ENCODE results near the gene CNOT10.
"Not testable (repeated sequence)": the region's sequence is repeated elsewhere in the genome, so short reads cannot be mapped to it uniquely, and the experiment has no call there.

CNOT10 gene

DNA sequence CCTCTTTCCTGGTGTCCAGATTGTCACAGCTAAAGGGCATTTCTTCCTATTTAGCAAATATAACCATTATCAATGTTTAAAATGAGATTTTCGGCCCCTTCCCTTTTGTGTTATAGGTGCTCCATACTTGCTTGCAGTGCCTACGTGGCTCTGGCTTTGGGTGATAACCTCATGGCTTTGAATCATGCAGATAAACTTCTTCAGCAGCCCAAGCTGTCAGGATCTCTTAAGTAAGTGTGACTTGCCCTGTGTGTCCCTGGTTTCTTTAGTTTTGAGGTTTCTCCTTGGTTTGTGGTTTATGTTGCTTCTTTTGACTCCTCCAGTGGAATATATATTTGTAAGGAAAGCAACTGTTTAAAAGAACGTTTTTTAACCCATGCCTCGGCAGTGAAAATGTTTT lies 74.4 kb downstream of the CNOT10 start:
- no peak for DNase-seq

GRCh38 chr3:32764481-32764880 lies 79.5 kb downstream of the CNOT10 start:
- DNase-seq = no peak

DNA sequence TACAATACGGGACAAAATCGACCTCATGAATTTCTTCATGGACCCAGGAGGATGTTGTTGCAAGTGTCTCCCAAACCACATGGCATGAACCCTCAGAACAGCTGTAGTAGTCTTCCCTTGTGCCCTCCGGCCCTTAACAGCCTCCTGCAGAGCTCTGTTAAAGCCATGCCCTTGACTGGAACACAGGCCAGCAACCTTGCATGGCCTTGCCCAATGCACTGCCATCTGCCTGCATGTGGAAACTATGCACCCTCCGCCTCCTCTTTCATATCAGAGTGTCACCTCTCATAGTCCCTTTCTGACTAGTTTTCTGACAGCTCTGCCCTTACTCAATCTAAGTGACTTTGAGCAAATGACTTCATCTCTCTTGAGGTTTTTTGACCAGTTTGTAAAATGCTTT lies 93.4 kb downstream of the CNOT10 start:
- DNase-seq = no peak

DNA sequence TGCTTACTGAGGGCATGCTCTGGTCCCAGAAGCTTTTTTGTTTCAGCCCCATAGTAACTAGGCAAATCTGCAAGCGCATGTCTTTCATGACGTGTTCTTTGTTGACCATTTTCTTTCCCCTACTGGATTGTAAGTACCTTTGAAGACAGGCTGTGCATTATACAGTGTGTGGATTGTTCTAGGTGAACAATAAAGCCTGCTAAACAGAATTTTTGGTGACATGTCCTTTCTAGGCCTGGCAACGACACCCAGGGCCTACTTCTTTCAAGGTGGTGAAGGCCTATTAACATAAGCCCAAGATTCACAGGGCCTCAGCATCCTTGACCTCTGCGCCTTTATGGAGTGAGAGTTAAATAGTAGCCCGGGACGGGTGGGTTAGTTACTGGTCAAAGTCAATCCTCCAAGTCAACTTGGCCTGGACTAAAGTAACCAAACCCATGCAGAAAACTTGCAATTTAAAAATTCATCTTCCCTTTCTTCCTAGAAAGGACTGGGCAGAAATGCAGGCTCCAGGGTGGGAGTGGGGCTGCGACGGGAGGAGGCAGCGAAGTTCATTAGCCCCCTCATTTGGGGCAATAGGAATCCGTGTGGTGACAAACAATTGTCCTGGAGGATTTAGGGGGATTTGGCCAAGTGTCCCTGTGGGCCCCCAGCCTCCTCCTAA lies 95.2 kb downstream of the CNOT10 start:
- DNase-seq = no peak

DNA sequence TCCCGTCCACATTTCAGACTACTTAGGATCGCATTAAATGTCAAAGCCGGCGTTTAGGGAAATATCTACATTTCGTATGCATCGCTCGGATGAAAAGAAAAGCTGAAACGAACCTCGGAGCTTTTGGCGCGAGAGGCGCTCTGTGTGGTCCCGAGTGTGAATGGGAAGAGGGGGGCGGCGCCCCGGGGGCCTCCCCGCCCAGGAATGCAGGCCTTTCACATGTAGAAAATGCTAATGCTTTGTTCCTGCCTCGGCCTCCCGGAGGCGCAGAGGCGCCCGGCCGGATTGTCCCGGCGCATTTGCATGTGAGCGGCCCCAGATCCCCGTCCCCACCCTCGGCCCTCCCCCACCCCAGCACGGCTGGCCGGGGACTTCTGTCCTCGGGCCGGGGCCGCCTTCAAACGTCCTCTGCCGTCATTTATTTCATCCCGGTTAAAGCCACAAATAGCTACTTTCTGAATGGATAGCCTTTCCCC lies 95.8 kb downstream of the CNOT10 start:
- DNase-seq = no peak

- peak; percentile 49 for DNase-seq
Observed at GRCh38 chr3:32781211-32781968, 96.4 kb downstream of the CNOT10 start.

- not testable (repeated sequence) for DNase-seq
Observed at GRCh38 chr3:32781969-32782270, 96.9 kb downstream of the CNOT10 start.

GRCh38 chr3:32782407-32782806 lies 97.4 kb downstream of the CNOT10 start:
- no peak for DNase-seq

GRCh38 chr3:32791833-32792232 lies 106.8 kb downstream of the CNOT10 start:
- no peak for DNase-seq

GRCh38 chr3:32794487-32795308 lies 109.7 kb downstream of the CNOT10 start:
- no peak for DNase-seq

DNA sequence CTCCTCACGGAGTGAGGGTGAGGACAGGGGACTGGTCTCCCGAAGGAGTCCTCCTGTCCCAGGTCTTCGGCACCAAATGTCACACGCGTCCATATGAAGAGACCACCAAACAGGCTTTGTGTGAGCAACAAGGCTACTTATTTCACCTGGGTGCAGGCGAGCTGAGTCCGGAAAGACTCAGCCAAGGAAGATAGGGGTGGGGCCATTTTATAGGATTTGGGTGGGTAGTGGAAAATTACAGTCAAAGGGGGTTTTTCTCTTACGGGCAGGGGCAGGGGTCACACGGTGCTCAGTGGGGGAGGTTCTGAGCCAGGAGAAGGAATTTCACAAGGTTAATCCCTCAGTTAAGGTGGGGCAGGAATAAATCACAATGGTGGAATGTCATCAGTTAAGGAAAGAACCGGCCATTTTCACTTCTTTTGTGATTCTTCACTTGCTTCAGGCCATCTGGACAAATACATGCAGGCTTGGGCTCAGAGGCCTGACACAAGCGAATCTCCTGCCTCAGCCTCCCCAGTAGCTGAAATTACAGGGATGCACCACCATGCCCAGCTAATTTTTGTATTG lies 111.5 kb downstream of the CNOT10 start:
- DNase-seq = not testable (repeated sequence)

GRCh38 chr3:32797776-32798175 lies 112.8 kb downstream of the CNOT10 start:
- DNase-seq = no peak

DNA sequence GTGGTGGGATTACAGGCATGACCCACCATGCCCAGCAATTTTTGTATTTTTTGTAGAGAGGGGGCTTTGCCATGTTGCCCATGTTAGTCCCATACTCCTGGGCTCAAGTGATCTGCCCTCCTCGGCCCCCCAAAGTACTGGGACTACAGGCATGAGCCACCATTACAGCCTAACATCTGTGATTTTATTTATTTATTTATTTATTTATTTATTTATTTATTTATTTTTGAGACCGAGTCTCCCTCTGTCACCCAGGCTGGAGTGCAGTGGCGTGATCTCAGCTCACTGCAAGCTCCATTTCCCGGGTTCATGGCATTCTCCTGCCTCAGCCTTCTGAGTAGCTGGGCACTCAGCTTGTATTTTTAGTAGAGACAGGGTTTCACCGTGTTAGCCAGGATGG lies 116.5 kb downstream of the CNOT10 start:
- DNase-seq = not testable (repeated sequence)

GRCh38 chr3:32813180-32813579 lies 128.2 kb downstream of the CNOT10 start:
- DNase-seq = no peak

DNA sequence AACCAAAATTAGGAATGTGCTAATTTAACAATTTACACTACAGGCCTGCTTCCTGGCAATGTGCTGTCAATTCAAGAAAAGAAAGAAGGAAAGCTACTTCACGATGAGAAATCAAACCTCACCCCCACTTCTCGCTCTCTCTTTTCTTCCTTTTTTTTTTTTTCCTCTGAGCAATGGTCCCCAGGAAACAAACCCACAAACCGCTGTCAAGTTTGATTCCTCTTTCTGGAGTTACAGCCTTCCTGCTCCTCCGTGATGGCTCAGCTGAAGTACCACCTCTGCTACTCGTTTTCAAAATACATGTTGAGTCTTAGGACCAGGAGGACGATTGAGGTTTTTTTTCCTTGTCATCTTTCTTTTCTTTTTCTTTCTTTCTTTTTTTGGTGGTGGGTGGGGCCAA lies 129.4 kb downstream of the CNOT10 start:
- peak; percentile 5 for DNase-seq

DNA sequence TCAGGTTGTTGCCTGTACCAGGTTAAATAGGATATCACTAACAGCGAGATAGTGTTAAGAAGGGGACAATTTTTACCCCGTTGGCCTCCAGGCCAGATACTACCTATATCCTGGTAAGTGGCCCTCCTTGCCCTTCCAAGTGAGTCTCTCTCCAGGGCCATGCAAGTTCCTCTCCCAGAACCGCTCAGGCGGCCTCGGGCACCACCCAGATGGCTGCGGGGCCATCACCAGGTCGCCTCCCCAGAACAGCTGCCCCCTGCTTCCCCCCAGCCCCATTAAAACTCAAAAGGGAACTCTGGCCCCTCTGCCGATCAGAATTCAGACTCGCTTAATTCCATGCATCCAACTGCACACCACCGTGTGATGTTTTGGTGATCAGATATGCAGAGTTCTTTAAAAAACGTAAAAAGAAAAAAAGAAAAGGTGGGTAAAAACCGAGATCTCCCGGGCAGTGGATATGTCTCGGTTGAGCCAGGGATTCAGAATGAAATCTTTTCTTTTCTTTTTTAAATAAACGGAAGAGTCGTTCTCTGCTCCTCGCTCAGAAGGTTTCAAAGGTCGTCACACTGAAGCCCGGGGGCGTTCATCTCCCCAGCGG lies 131.0 kb downstream of the CNOT10 start:
- DNase-seq = no peak

GRCh38 chr3:32816439-32817256 lies 131.7 kb downstream of the CNOT10 start:
- DNase-seq = no peak

DNA sequence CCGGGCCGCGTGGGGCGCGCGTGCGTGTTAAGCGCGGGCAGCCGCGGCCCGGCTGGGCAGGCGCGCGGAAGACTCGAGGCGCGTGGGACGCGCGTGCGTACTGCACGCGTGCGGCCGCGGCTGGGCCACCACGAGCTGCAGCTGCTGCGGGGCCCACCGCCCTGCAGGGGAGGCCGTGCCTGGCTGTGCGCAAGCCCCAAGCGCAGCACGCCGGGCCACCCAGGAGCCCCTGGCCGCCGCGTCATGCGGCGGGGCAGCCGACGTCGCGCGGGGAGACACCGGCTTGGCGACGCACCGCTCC lies 132.2 kb downstream of the CNOT10 start:
- DNase-seq = no peak

DNA sequence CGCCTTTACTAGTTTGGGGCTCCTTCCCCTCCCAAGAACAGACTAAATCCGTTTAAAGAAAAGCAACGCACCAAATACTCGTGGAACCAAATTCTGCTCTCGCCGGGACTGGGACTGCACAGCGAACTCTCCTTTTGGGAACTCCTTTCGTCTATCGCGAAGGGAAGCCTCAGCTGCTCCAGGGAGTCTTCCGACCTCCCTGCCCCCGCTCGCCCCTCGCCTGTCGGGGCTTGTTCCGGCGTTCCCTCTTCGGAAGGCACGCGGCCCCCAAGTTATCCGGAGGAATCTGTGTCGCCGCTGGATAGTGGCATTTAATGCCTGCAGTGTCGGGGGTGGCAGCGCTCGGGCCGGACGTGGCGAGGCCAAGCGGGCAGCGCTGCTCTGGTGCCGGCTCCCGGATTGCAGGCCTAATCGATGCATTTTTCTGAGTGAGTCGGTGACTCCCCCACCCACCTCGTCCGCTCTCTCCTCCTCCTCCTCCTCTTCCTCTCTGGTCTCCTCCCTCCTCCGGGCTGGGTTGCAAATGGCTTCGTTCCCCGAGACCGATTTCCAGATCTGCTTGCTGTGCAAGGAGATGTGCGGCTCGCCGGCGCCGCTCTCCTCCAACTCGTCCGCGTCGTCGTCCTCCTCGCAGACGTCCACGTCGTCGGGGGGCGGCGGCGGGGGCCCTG lies 132.7 kb downstream of the CNOT10 start, which contains the start of gene TRIM71:
TSS of gene TRIM71 (plus strand) at position 440 of the 671 bp plus-strand sequence. CDS start at position 524, 84 bp downstream.
- no peak for DNase-seq

- DNase-seq = no peak
Observed at GRCh38 chr3:32818229-32818969, 133.4 kb downstream of the CNOT10 start.

All from CD4-positive, alpha-beta T cell treated with Interferon gamma for 1 hour (primary cell).